GM21447 (cell line): Measurements from ENCODE around the gene RLN2.
"Not testable (repeated sequence)": the region's sequence is repeated elsewhere in the genome, so short reads cannot be mapped to it uniquely, and the experiment has no call there.

Source experiments
- ATAC-seq: cut with Tn5 transposase; IDR thresholded peaks from one replicate; pipeline ENCODE4 v1.9.1; 2021; ENCODE audit not compliant: unreplicated experiment

Gene RLN2, protein sequence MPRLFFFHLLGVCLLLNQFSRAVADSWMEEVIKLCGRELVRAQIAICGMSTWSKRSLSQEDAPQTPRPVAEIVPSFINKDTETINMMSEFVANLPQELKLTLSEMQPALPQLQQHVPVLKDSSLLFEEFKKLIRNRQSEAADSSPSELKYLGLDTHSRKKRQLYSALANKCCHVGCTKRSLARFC

DNA sequence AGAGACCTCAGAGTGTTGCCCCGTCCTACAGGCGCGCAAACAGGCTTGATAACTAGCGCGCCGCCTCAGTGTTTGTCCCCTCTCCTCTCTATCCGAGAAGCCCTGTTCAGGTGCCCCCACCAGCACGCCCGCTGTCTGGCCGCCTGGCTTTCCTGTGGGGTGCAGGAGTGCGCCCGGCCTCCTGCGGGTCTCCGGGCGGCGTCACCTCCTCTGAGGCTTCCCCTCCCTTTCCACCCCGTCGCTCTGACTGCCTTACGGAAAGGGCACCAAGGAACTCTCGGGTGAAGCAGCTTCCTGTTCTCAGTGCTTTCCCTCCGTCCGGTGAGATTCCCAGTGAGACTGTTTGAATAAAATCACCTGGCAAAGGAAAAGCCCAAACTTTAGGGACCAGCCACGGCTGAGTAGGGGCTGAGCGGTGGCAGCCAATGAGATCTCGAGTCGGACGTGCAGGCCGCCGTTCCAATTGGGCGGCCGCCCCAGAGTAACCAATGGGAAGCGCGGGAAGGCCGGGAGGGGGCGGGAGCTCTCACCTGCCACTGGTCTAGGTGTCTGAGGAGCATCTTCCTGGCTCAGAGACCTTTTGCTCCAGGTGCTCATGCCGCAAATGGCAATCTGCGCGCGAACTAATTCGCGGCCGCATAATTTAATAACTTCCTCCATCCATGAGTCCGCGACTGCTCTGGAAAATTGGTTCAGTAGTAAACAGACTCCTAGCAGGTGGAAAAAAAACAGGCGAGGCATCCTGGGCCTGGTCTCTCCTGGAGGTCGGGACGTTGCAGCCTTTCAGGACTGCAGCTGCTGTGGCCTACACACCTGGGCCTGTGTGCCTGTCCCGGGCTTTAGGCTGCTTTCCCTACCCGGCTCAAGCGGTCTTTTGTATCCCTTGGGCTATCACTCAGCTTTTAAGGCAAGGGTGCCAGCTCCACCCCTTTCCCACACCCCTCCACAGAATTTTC is at the start of gene RLN2:
Gene RLN2, minus strand, starts transcription at position 877 of the 956 bp plus-strand sequence. Its CDS starts 136 bp downstream, at position 741.
- peak; percentile 99 for ATAC-seq

GRCh38 chr9:5354184-5354583 is 49.7 kb upstream of the RLN2 start:
- no peak for ATAC-seq

- no peak for ATAC-seq
Measured at GRCh38 chr9:5352637-5353248, 48.2 kb upstream of the RLN2 start.

GRCh38 chr9:5338992-5339981 is 34.8 kb upstream of the RLN2 start, which contains the start of gene RLN1:
TSS of gene RLN1 (minus strand) at chr9:5339876. CDS start at chr9:5339746, 130 bp downstream.
- peak; percentile 97 for ATAC-seq

DNA sequence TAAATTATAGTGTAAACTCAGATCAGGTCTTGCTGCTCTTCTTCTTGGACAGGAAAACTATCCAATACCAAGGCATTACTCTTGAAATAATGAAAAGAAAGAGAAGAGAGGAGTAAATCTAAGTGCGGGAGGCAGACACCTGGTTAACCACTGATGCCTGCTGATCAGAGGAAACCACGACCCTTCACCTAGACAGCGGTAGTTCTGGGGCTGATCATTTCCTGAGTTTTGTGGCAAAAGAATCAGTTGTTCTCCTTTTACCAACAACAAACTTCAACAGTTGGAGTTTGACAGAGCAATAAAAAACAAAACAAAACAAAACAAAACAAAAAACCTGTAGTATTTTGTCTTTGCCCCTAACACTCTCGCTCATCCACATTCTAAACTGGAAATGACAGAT is 32.2 kb upstream of the RLN2 start:
- no peak for ATAC-seq

GRCh38 chr9:5331276-5331675 is 26.8 kb upstream of the RLN2 start:
- ATAC-seq: not testable (repeated sequence)

- no peak for ATAC-seq
Measured at GRCh38 chr9:5326893-5327548, 22.5 kb upstream of the RLN2 start.

DNA sequence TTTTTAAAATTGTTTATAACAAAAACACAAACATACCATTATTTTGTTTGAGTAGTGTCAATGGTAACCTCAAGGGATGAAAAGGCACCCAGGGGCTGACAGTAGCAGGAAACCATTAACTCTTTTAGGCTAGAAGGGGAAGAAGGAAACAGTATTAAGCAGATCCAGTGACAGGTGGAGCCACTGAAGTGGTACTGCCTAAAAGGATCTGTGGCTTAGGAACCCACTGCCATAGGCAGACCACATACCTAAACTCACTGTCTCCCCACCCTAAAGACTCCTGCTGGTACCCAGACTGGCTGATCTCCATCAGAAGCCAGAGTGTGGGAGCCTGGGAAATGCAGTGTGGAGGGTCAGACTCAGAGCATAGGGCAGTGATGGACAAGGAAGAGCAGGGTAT is 21.7 kb upstream of the RLN2 start:
- ATAC-seq: no peak

- not testable (repeated sequence) for ATAC-seq
Measured at GRCh38 chr9:5321601-5322000, 17.1 kb upstream of the RLN2 start.

GRCh38 chr9:5321058-5321457 is 16.5 kb upstream of the RLN2 start:
- no peak for ATAC-seq

- not testable (repeated sequence) for ATAC-seq
Measured at GRCh38 chr9:5316406-5316805, 11.9 kb upstream of the RLN2 start.

DNA sequence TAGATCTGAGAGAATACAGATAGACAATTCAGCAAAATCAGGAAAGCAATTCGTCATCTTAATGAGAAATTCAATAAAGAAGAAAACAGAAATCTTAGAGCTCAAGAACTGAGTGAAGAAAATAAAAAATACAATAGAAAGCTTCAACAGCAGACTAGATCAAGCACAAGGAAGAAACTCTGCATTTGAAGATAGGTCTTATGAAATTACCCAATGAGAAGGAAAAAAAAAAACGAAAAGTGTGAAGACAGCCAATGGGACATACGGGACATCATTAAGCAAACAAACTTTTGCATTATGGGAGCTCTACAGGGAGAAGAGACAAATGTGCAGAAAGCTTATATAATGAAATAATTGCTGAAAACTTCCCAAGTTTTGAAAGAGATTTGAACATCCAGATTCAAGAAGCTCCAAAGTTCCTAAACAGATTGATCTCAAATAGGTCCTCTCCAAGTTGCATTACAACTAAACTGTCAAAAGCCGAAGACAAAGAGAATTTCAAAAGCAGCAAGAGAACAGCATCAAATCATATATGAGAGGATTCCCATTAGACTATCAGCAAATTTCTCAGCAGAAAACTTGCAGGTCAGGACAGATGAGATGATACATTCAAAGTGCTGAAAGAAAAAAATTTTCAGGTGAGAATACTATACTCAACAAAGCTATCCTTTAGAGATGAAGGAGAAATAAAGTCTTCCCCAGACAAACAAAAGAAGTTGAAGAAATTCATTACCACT is 10.8 kb upstream of the RLN2 start:
- no peak for ATAC-seq

DNA sequence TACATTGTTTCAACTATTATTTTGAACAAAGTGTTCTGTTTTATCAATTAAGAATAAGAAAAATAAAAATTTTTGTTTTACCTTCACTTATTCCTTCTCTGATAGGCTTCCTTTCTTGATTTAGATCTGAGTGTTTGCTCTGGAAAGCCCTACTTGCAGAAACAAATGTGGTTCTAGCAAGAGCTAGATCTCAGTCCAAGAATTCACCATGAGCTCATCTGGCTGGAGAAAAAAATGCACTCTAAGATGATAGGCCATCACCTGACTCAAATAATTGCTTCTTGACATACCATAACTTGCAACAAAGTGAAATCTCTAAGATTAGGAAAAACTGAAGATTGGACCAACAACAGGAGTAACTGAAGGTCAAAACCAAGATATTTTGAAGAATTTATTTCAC is 6.3 kb upstream of the RLN2 start:
- no peak for ATAC-seq

- no peak for ATAC-seq
Measured at GRCh38 chr9:5305741-5306140, 1.2 kb upstream of the RLN2 start.

DNA sequence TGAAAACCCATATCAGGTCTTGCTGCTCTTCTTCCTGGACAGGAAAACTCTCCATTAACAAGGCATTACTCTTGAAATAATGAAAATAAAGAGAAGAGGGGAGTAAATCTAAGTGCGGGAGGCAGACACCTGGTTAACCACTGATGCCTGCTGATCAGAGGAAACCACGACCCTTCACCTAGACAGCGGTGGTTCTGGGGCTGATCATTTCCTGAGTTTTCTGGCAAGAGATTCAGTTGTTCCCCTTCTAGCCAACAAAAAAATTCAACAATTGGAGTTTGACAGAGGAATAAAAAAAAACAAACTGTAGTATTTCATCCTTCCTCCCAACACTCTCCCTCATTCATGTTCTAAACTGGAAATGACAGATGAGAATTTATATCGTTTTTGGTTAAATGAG is 3.0 kb downstream of the RLN2 start:
- ATAC-seq: no peak

DNA sequence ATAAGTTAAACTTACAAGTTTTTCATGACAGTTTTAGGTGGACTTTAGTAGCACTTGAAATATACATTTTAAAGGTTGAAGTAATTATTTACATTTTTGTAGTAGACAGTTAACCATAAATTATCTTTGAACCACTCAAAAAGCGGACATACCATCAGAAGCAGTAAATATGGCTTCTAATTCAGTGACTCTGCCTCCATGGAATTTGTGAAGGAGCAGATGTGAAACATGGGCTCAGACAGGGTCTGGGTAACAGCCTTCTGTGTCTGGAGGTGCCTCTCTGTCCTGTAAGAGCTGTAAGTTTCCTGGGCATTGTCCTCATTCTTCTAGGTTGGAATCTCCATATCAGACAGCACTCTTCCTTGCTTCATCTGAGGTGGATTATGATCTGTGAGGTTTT is 12.4 kb downstream of the RLN2 start:
- no peak for ATAC-seq

GRCh38 chr9:5288591-5288990 is 15.9 kb downstream of the RLN2 start:
- no peak for ATAC-seq

DNA sequence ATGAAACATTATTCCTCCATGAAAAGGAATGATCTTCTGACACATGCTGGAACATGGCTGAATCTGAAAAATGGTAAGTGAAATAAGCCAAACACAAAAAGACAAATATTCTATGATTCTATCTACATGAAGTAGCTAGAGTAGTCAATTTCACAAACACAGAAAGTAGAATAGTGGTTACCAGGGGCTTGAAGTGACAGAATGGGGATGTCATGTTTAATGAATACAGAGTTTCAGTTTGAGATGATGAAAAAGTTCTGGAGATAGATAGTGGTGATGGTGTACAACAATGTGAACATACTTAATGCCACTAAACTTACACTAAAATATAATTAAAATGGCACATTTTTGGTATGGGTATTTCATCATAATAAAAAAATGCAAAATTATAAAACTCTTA is 18.3 kb downstream of the RLN2 start:
- ATAC-seq: no peak

- ATAC-seq: no peak
Measured at GRCh38 chr9:5278486-5278885, 26.0 kb downstream of the RLN2 start.
